HG03139 (cell line): ENCODE data around the gene SPINT4.
"Not testable (repeated sequence)": the region's sequence is repeated elsewhere in the genome, so short reads cannot be mapped to it uniquely, and the experiment has no call there.

Source experiments
- ATAC-seq: cut with Tn5 transposase; IDR thresholded peaks from one replicate; pipeline ENCODE4 v1.9.1; 2021; ENCODE audit not compliant: unreplicated experiment

Gene SPINT4

GRCh38 chr20:45722047-45722446, at the start of gene SPINT4:
Gene SPINT4, plus strand, starts transcription at chr20:45722347. Its CDS starts 21 bp downstream, at chr20:45722368.
- no peak for ATAC-seq

DNA sequence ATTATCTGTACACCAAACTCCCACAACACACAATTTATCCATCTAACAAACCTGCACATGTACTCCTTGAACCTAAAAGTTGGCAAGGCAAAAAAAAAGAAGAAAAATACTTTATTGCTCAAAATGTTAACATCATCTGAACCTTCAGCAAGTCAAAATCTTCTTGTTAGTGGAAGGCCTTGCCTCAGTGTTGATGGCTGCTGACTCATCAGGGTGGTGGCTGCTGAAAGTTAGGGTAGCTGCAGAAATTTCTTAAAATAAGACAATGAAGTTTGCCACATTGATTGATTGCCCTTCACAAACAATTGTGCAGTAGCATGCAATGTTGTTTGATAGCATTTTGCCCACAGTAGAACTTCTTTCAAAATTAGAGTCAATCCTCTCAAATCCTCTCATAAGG, 49.4 kb upstream of the SPINT4 start:
- no peak for ATAC-seq

DNA sequence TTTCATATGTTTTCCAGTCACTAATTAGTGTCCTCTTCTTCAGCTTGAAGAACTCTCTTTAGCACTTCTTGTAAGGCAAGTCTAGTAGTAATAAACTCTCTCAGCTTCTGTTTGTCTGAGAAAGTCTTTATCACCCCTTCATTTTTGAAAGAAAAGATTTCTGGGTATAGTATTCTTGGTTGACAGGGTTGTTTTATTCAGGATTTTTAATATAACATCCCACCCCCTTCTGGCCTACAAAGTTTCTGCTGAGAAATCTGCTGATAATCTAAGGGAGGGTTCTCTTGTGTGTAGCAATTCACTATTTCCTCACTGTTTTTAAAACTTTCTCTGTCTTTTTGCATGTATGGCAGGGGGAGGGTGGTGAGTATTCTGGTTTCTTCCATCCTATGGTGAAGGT, 42.5 kb upstream of the SPINT4 start:
- no peak for ATAC-seq

- ATAC-seq: no peak
Measured at GRCh38 chr20:45685896-45686295, 36.3 kb upstream of the SPINT4 start.

DNA sequence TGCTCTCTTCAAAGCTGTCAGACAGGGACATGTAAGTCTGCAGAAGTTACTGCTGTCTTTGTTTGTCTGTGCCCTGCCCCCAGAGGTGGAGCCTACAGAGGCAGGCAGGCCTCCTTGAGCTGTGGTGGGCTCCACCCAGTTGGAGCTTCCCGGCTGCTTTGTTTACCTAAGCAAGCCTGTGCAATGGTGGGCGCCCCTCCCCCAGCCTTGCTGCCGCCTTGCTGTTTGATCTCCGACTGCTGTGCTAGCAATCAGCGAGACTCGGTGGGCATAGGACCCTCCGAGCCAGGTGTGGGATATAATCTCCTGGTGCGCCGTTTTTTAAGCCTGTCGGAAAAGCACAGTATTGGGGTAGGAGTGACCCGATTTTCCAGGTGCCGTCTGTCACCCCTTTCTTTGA, 28.8 kb upstream of the SPINT4 start:
- ATAC-seq: not testable (repeated sequence)

DNA sequence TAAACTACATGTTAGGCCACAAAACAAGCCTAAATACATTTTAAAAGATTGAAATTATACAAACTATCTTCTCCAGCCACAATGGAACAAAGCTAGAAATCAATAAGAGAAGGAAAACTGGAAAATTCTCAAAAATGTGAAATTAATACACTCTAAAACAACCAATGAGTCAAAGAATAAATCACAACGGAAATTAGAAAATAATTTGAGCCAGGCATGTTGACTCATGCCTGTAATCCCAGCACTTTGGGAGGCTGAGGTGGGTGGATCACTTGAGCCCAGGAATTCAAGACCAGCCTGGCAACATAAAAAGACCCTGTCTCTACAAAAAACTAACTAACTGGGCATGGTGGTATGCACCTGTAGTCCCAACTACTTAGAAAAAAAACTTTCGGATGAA, 26.7 kb upstream of the SPINT4 start:
- no peak for ATAC-seq

DNA sequence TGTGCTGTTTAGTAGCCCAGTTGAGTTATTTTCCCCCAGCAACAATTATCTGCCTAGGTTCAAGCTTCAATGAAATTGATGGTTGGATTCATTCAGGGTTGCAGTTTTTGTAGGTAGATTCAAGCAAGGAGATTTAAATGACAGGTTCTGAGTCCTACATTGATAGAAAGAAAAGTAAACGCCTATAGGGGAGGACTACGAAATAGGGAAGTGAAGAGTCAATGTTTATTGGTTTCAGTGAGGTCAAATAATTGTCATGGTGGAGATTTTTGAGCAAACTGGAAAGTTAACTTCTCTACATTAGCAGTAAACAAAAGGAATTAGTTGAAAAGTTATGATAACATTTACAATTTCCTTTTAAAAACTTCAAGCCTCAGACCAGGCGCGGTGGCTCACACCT, 21.0 kb upstream of the SPINT4 start:
- ATAC-seq: no peak

DNA sequence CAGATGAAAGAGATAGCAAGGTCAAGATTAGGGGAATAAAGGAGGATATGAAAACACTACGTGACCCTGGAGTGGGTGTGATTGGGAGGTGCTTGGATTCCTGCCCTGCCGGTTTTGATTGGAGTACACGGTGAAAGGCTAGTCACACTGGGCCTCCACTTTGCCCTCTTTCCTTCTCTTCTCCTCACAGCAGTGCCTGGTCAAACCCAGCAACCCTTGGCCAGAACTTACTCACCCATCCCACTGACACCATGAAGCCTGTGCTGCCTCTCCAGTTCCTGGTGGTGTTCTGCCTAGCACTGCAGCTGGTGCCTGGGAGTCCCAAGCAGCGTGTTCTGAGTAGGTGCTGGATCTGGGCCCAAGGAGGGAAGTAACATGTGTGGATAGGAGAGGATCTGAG, 20.3 kb upstream of the SPINT4 start, which contains the start of gene WFDC13:
TSS of gene WFDC13 (plus strand) at position 166 of the 400 bp plus-strand sequence. CDS start at position 252, 86 bp downstream.
- no peak for ATAC-seq

- no peak for ATAC-seq
Measured at GRCh38 chr20:45704969-45705637, 17.0 kb upstream of the SPINT4 start, which contains the start of gene WFDC10B. Gene WFDC10B, minus strand, starts transcription at chr20:45705019. Its CDS starts 19,027 bp downstream, at chr20:45685992.

DNA sequence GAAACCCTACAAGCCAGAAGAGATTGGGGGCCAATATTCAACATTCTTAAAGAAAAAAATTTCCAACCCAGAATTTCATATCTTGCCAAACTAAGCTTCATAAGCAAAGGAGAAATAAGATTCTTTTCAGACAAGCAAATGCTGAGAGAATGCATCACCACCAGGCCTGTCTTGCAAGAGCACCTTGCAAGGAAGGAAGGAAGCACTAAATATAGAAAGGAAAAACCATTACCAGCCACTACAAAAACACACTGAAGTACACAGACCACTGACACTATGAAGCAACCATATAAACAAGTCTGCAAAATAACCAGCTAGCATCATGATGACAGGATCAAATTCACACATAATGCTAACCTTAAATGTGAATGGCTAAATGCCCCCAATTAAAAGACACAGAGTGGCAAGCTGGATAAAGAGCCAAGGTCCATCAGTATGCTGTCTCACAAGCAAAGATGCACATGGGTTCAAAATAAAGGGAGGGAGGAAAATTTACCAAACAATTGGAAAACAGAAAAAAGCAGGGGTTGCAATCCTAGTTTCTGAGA, 5.9 kb upstream of the SPINT4 start:
- ATAC-seq: not testable (repeated sequence)

- ATAC-seq: no peak
Measured at GRCh38 chr20:45725134-45725533, 3.0 kb downstream of the SPINT4 start.

DNA sequence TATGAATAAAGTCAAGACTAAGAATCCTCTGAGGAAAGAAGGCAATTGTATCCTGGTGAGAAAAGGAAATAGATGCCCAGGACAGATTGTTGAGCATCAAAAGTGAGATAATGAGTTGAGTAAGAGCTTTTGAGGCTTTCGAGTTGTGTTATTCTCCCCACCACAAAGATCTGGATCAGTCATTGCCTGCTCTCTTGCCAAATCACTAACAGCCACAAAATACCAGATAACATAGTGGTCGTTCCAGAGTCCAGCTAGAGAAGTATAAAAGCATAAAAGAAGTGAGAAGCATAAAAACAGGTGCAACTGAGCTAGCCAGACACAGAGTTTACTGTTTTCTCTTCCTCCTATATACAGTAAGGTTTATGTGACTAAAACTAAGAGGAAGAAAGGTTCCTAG, 4.9 kb downstream of the SPINT4 start:
- ATAC-seq: no peak

GRCh38 chr20:45732199-45732598, 10.1 kb downstream of the SPINT4 start:
- ATAC-seq: no peak

- ATAC-seq: no peak
Measured at GRCh38 chr20:45735552-45735951, 13.4 kb downstream of the SPINT4 start.

DNA sequence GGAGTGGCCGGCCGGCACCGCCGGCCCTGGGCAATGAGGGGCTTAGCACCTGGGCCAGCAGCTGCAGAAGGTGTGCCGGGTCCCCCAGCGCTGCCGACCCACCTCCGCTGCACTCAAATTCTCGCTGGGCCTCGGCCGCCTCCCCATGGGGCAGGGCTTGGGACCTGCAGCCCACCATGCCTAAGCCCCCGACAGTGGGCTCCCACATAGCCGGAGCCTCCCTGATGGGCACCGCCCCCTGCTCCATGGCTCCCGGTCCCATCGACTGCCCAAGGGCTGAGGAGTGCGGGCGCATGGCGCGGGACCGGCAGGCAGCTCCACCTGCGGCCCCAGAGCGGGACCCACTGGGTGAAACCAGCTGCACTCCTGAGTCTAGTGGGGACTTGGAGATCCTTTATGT, 13.8 kb downstream of the SPINT4 start:
- no peak for ATAC-seq

DNA sequence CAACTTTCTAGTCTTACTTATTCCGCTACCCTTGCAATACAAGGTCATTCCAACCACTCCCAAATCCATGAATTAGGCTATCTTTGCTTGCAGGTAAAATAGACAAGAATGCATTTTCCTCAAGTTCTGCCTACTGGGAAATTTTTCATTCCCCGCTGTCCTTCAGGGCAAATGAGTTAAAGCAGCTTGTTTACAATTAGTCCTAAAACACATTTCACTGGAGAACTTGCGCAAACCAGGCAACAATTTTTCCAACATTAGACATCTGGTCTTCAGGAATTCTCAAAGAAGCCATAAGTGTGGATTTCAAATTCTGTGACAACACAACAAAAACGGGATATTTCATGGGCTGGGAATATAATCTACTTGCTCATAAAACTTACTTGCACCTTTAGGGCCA, 20.4 kb downstream of the SPINT4 start:
- no peak for ATAC-seq

DNA sequence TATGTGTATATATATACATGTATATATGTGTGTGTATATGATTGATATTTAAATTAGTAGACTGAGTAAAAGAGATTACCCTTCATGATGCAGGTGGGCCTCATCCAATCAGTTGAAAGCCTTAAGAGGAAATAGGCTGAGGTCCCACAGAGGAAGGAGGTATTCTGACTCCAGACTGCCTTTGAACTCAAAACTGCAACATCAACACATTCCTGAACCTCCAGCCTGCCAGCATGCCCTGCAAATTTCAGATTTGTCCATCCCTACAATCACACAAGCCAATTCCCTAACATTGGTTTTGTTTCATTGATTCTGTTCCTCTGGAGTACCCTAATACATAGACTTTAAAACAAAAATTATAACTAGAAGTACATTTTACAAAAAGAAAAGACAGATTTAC, 22.9 kb downstream of the SPINT4 start:
- no peak for ATAC-seq

DNA sequence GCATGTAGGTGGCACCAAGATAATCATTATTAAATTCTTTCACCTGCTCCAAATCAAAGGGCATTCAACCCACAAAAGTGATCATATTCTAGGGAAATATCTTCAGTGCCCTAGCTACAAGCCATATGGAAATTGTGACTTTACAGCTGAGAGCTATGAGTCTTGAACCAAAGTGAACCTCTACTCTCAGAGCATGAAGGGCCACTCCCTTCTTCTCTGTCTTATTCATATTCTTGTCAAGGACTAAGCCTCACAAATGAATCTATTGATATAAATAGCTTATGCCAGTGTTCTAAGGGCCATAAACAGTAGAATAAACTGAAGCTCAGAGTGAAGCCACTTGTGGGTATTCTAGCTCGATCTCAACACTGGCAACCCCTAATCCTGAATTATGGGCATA, 29.6 kb downstream of the SPINT4 start:
- ATAC-seq: no peak

GRCh38 chr20:45752746-45753145, 30.6 kb downstream of the SPINT4 start:
- no peak for ATAC-seq

DNA sequence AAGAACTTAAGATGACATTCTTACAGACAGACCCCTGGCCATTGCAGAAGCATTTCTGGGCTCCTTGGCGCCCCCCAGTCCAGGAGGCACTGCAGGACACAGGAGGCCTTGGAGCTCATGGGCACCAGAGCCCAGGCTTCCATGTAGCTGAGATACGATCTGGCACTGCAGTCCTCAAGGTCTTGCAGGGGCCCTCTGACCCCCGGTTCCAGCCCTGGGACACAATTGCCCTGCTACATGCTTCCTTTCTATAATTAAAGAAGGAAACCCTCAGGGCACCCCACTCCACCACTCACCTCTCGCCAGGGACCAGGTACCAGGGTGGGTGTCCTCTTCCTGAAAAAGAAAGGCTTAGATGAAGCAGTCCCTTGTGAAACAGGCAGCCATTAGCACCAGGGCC, 35.9 kb downstream of the SPINT4 start:
- no peak for ATAC-seq

DNA sequence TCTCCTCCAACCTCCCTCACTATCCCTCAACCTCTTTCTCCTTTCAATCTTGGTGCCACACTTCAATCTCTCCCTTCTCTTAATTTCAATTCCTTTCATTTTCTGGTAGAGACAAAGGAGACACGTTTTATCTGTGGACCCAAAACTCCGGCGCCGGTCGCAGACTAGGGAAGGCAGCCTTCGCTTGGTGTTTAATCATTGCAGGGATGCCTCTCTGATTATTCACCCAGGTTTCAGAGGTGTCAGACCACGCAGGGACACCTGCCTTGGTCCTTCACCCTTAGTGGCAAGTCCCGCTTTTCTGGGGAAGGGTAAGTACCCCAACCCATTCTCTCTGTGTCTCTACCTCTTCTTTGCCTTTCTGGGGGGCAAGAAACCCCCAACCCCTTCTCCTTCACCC, 37.8 kb downstream of the SPINT4 start:
- ATAC-seq: not testable (repeated sequence)

GRCh38 chr20:45761966-45762365, 39.8 kb downstream of the SPINT4 start:
- ATAC-seq: not testable (repeated sequence)
